Caco-2 (cell line): ENCODE data around the gene CRTC3. TPM values are rescaled to one million over a fixed set of nuclear protein-coding genes. Genes with fewer than 3 reads are reported as not detected.
A peak's percentile ranks its signal among the peaks of the same experiment; 100 is the strongest.

Source experiments
- BruUV-seq: library from RNA; stranded (reverse); fragments of 400-500 nt; replicated peaks from 2 replicates; lab custom pipeline; 2021; lab: Mats Ljungman, UMichigan
- CTCF ChIA-PET: fragments of 300-600 bp; sonication (Branson Sonifier 250); formaldehyde crosslinking; loops from one replicate; lab custom pipeline; 2022; ENCODE audit warnings: antibody characterized with exemption; lab: Charles Lee
- POLR2A ChIA-PET: fragments of 300-600 bp; sonication (Branson Sonifier 250); formaldehyde crosslinking; loops from one replicate; lab custom pipeline; 2022; ENCODE audit warnings: antibody characterized with exemption; lab: Charles Lee
- DNase-seq, 2 experiments: peaks; one replicate each; pipeline versions ENCODE4 v3.0.0 to v3.0.0-alpha.2; 2020 to 2022
- H3K27me3 ChIP-seq: replicated peaks from 2 replicates; pipeline ENCODE4 v1.6.0; 2011; ENCODE audit warnings: low read length; ENCODE audit not compliant: control insufficient read depth, insufficient read depth
- H3K36me3 ChIP-seq: 2 replicates; pipeline ENCODE4 v1.5.1; 2011; ENCODE audit warnings: low read length; ENCODE audit not compliant: control insufficient read depth, insufficient read depth
- H3K4me1 ChIP-seq: fragments of 250-450 bp; sonication (Bioruptor Pico); 2 replicates; pipeline ENCODE4 v1.5.1; 2020; ENCODE audit warnings: mild to moderate bottlenecking
- H3K4me3 ChIP-seq: 2 replicates; pipeline ENCODE4 v1.5.1; 2011; ENCODE audit warnings: low read depth, mild to moderate bottlenecking, control low read depth, low read length
- H3K9me3 ChIP-seq: fragments of 250-450 bp; sonication (Bioruptor Pico); 2 replicates; pipeline ENCODE4 v1.5.1; 2020; ENCODE audit warnings: mild to moderate bottlenecking, moderate library complexity
- H3K27ac Mint-ChIP-seq: one replicate; pipeline ENCODE4 v1.8.0; 2022; ENCODE audit warnings: mixed read lengths; ENCODE audit not compliant: unreplicated experiment
- H3K27me3 Mint-ChIP-seq: one replicate; pipeline ENCODE4 v1.8.0; 2022; ENCODE audit warnings: mixed read lengths; ENCODE audit not compliant: insufficient read depth, unreplicated experiment
- H3K36me3 Mint-ChIP-seq: one replicate; pipeline ENCODE4 v1.8.0; 2022; ENCODE audit warnings: mild to moderate bottlenecking, mixed read lengths; ENCODE audit not compliant: insufficient read depth, unreplicated experiment
- H3K4me1 Mint-ChIP-seq: one replicate; pipeline ENCODE4 v1.8.0; 2022; ENCODE audit warnings: low read depth, mixed read lengths; ENCODE audit not compliant: unreplicated experiment
- H3K4me3 Mint-ChIP-seq: one replicate; pipeline ENCODE4 v1.8.0; 2022; ENCODE audit warnings: mild to moderate bottlenecking, moderate library complexity, mixed read lengths; ENCODE audit not compliant: unreplicated experiment
- H3K9me3 Mint-ChIP-seq: one replicate; pipeline ENCODE4 v1.8.0; 2022; ENCODE audit warnings: mixed read lengths; ENCODE audit not compliant: unreplicated experiment
- CTCF ChIP-seq, 2 experiments: fragments of 200-600 bp in 1 of 2; IDR thresholded peaks; 1 replicate in 1 of 2; 2 replicates in 1 of 2; pipeline versions ENCODE4 v1.5.1 to v1.8.0; 2011 to 2022; ENCODE audit warnings: antibody characterized with exemption in 1 of 2, control low read depth in 1 of 2, inconsistent platforms in 1 of 2, low read depth in 1 of 2, low read length in 1 of 2, mild to moderate bottlenecking in 1 of 2, moderate library complexity in 1 of 2; ENCODE audit not compliant: insufficient read depth in 1 of 2, severe bottlenecking in 1 of 2, unreplicated experiment in 1 of 2
- intact Hi-C: fragments of 100-400 bp; cut with micrococcal nuclease; formaldehyde crosslinking; loops from one replicate; pipeline ENCODE4 v1.10.0; 2022; ENCODE audit not compliant: unreplicated experiment
- total RNA-seq: library from RNA; stranded (reverse); gene quantifications from 2 replicates; pipeline ENCODE4 v1.2.3, GENCODE V29; 2022

Gene CRTC3
- total RNA-seq, 1 experiment from 2014 or later = 35.0 TPM

GRCh38 chr15:90497376-90497775, 32.3 kb upstream of the CRTC3 start:
- H3K36me3 ChIP-seq = peaks cover 1% of the 10 kb centered on the region; the same call in 1 of the 2 replicates
- TF ChIP-seq CTCF (IDR thresholded peaks at IDR 0.05; ENCODE audit: insufficient read depth in 1 of 2, low read depth in 1 of 2, low read length in 1 of 2, severe bottlenecking in 1 of 2, unreplicated experiment in 1 of 2) = no peak
- ChIA-PET CTCF (no interaction called here), POLR2A (no interaction called here)
- H3K27ac Mint-ChIP-seq = no peak overlapping the region
- H3K4me1 Mint-ChIP-seq = no peaks in the 10 kb centered on the region
- H3K4me3 Mint-ChIP-seq = no peak overlapping the region
- no peaks in the 10 kb centered on the region for H3K27me3 ChIP-seq
- H3K27me3 Mint-ChIP-seq = no peaks in the 10 kb centered on the region
- no peaks in the 10 kb centered on the region for H3K9me3 ChIP-seq
- H3K9me3 Mint-ChIP-seq = no peaks in the 10 kb centered on the region
- intact Hi-C loops = loop anchor here (5.0 kb wide), 1 partner anchor 100 kb away; no protein-coding TSS in a partner anchor
- no TSS peak for BruUV-seq
- H3K36me3 Mint-ChIP-seq = peaks cover 96% of the 10 kb centered on the region
- no peaks in the 10 kb centered on the region for H3K4me1 ChIP-seq
- no peak for DNase-seq
- no peak overlapping the region for H3K4me3 ChIP-seq

DNA sequence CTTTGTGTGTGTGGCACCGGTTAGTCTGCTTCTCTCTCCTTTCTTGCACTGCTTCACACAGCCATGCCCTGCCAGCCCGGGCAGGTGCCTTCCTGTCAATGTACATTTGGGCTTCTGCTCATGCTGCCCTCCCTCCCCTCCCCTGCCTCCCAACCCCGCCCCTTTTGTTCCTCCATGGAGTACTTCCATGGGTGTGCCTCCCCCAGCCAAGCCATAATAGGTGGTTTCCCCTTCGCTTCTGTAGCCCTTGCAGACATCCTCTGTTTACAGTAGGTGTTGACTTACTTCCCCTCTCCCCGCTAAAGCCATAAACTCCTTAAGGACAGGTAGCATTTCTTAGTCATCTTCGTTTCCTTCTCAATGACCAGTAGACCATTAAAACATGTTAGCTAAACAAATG, 31.8 kb upstream of the CRTC3 start:
- H3K36me3 Mint-ChIP-seq = peaks cover 96% of the 10 kb centered on the region
- TF ChIP-seq CTCF (IDR thresholded peaks at IDR 0.05; ENCODE audit: insufficient read depth in 1 of 2, low read depth in 1 of 2, low read length in 1 of 2, severe bottlenecking in 1 of 2, unreplicated experiment in 1 of 2) = no peak
- BruUV-seq = no TSS peak
- ChIA-PET POLR2A (no interaction called here), CTCF (no interaction called here)
- no peaks in the 10 kb centered on the region for H3K9me3 Mint-ChIP-seq
- Histone ChIP-seq H3K4me3 (no peak overlapping the region), H3K36me3 (peaks cover 1% of the 10 kb centered on the region; the same call in 1 of the 2 replicates), H3K4me1 (no peaks in the 10 kb centered on the region), H3K27me3 (no peaks in the 10 kb centered on the region), H3K9me3 (no peaks in the 10 kb centered on the region)
- no peaks in the 10 kb centered on the region for H3K4me1 Mint-ChIP-seq
- intact Hi-C loops = loop anchor here (5.0 kb wide), 1 partner anchor 99 kb away; no protein-coding TSS in a partner anchor
- H3K27ac Mint-ChIP-seq = no peak overlapping the region
- H3K27me3 Mint-ChIP-seq = no peaks in the 10 kb centered on the region
- DNase-seq = peak; percentile 23 to 46
- H3K4me3 Mint-ChIP-seq = no peak overlapping the region

DNA sequence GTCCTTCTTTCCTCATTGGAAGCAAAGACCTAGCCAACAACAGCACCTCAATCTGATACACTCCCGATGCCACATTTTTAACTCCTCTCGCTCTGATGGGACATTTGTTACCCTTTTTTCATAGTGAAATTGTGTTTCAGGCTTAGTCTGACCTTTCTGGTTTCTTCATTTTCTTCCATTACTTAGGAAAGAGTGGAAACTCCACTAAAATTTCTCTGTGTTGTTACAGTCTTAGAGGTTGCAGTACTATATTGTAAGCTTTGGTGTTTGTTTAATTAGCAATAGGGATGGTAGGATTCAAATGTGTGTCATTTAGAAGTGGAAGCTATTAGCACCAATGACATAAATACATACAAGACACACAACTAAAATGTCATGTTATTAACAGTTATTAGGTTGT, 29.6 kb upstream of the CRTC3 start:
- H3K27ac Mint-ChIP-seq = no peak overlapping the region
- ChIA-PET CTCF (no interaction called here), POLR2A (interaction anchor here (0.7 kb wide), 1 partner anchor 239 kb away, joined by 3 read pairs; no protein-coding TSS in a partner anchor)
- no peak for TF ChIP-seq CTCF (IDR thresholded peaks at IDR 0.05; ENCODE audit: insufficient read depth in 1 of 2, low read depth in 1 of 2, low read length in 1 of 2, severe bottlenecking in 1 of 2, unreplicated experiment in 1 of 2)
- H3K4me3 ChIP-seq = no peak overlapping the region
- intact Hi-C loops = no loop called here
- H3K4me3 Mint-ChIP-seq = no peak overlapping the region
- no peaks in the 10 kb centered on the region for H3K4me1 ChIP-seq
- BruUV-seq = no TSS peak
- H3K9me3 ChIP-seq = no peaks in the 10 kb centered on the region
- H3K27me3 Mint-ChIP-seq = no peaks in the 10 kb centered on the region
- no peaks in the 10 kb centered on the region; the same call in 1 of the 2 replicates for H3K36me3 ChIP-seq
- H3K36me3 Mint-ChIP-seq = peaks cover 88% of the 10 kb centered on the region
- no peak for DNase-seq
- no peaks in the 10 kb centered on the region for H3K4me1 Mint-ChIP-seq
- H3K27me3 ChIP-seq = no peaks in the 10 kb centered on the region
- H3K9me3 Mint-ChIP-seq = no peaks in the 10 kb centered on the region
